ENCODE measurements around the gene EIF4G2. TPM values are rescaled to one million over a fixed set of nuclear protein-coding genes. Genes with fewer than 3 reads are reported as not detected.

Gene EIF4G2
- polyA plus RNA-seq, 1 donor from 2014 or later: 1,004 TPM

DNA sequence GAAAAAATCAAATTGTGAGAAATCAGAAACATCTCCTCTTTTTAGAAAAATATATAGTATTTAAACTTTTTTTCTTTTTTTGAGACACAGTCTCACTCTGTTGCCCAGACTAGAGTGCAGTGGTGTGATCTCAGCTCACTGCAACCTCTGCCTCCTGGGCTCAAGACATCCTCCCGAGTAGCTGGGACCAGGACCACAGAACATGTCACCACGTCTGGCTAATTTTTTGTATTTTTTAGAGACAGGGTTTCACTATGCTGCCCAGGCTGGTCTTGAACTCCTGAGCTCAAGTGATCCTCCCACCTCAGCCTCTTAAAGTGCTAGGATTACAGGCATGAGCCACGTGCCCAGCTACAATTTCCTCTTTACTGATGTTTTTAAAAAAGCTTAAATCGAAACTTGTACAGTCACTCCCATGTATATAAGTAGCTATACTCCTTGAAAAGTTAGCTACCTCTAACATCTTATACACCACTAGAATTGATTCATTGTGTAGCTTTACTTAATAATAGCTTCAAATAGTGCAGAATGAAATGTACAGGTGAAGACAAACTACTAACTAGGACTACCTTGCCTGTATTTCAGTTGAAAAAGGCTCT is 10.3 kb downstream of the EIF4G2 start:
- no peak overlapping the region for H3K4me2 ChIP-seq (ENCODE audit: low read length)
- H3K36me3 ChIP-seq (ENCODE audit: insufficient read depth, low read length): peaks cover 49% of the 10 kb centered on the region
- no peaks in the 10 kb centered on the region for H3K27me3 ChIP-seq (ENCODE audit: insufficient read depth, low read depth, low read length)
- peak overlapping the region; percentile 20 for H3K4me3 ChIP-seq (ENCODE audit: low read length)
- no peaks in the 10 kb centered on the region for H3K9me3 ChIP-seq (ENCODE audit: low read length)
- H2AFZ ChIP-seq (ENCODE audit: low read depth, low read length): no peak overlapping the region
- H4K20me1 ChIP-seq (ENCODE audit: insufficient read depth): no peaks in the 10 kb centered on the region
- H3K9me2 ChIP-seq (ENCODE audit: insufficient read depth, low read length): no peaks in the 10 kb centered on the region
- TF ChIP-seq POLR2AphosphoS5 (IDR thresholded peaks at IDR 0.05): no peak
- H3F3A ChIP-seq (ENCODE audit: insufficient read depth, low read length, poor library complexity, severe bottlenecking): no peaks in the 10 kb centered on the region
- H3K27ac ChIP-seq (ENCODE audit: low read length): no peak overlapping the region
- H3K79me2 ChIP-seq (replicated peaks; ENCODE audit: insufficient read depth, low read length): peaks cover 20% of the 10 kb centered on the region
- no peak overlapping the region for H3K9ac ChIP-seq (ENCODE audit: low read length)

- no peaks in the 10 kb centered on the region for H3K9me2 ChIP-seq (ENCODE audit: insufficient read depth, low read length)
- no peaks in the 10 kb centered on the region for H3K9me3 ChIP-seq (ENCODE audit: low read length)
- no peaks in the 10 kb centered on the region for H4K20me1 ChIP-seq (ENCODE audit: insufficient read depth)
- TF ChIP-seq, protein P1, sequence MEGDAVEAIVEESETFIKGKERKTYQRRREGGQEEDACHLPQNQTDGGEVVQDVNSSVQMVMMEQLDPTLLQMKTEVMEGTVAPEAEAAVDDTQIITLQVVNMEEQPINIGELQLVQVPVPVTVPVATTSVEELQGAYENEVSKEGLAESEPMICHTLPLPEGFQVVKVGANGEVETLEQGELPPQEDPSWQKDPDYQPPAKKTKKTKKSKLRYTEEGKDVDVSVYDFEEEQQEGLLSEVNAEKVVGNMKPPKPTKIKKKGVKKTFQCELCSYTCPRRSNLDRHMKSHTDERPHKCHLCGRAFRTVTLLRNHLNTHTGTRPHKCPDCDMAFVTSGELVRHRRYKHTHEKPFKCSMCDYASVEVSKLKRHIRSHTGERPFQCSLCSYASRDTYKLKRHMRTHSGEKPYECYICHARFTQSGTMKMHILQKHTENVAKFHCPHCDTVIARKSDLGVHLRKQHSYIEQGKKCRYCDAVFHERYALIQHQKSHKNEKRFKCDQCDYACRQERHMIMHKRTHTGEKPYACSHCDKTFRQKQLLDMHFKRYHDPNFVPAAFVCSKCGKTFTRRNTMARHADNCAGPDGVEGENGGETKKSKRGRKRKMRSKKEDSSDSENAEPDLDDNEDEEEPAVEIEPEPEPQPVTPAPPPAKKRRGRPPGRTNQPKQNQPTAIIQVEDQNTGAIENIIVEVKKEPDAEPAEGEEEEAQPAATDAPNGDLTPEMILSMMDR (IDR thresholded peaks at IDR 0.05; ENCODE audit: poor library complexity, severe bottlenecking): no peak
- no peak for TF ChIP-seq RAD21 (conservative IDR thresholded peaks at IDR 0.05)
- no peak for TF ChIP-seq REST (IDR thresholded peaks at IDR 0.05; ENCODE audit: borderline replicate concordance)
- TF ChIP-seq MXI1 (conservative IDR thresholded peaks at IDR 0.05; ENCODE audit: poor library complexity, severe bottlenecking): no peak
- no peak for TF ChIP-seq EP300 (conservative IDR thresholded peaks at IDR 0.05; ENCODE audit: poor library complexity, severe bottlenecking)
- TF ChIP-seq TAF1 (IDR thresholded peaks at IDR 0.05; ENCODE audit: low read depth): no peak
- no peak overlapping the region for H3K27ac ChIP-seq (ENCODE audit: low read length)
- no peak overlapping the region for H2AFZ ChIP-seq (ENCODE audit: low read depth, low read length)
- H3K79me2 ChIP-seq (replicated peaks; ENCODE audit: insufficient read depth, low read length): peaks cover 11% of the 10 kb centered on the region
- H3K4me3 ChIP-seq (ENCODE audit: low read length): no peak overlapping the region
- H3K4me2 ChIP-seq (ENCODE audit: low read length): no peak overlapping the region
- no peak overlapping the region for H3K9ac ChIP-seq (ENCODE audit: low read length)
- peaks cover 49% of the 10 kb centered on the region for H3K36me3 ChIP-seq (ENCODE audit: insufficient read depth, low read length)
- H3F3A ChIP-seq (ENCODE audit: insufficient read depth, low read length, poor library complexity, severe bottlenecking): no peaks in the 10 kb centered on the region
- H3K27me3 ChIP-seq (ENCODE audit: insufficient read depth, low read depth, low read length): no peaks in the 10 kb centered on the region
These were observed 11.2 kb downstream of the EIF4G2 start for GRCh38 chr11:10797531-10797930.

GRCh38 chr11:10797001-10797400 is 11.7 kb downstream of the EIF4G2 start:
- TF ChIP-seq TAF1 (IDR thresholded peaks at IDR 0.05; ENCODE audit: low read depth) (no peak), SMC3 (conservative IDR thresholded peaks at IDR 0.05; ENCODE audit: poor library complexity) (no peak), RAD21 (conservative IDR thresholded peaks at IDR 0.05) (no peak), EZH2 (IDR thresholded peaks at IDR 0.05; ENCODE audit: borderline replicate concordance, insufficient read depth, low read length, poor library complexity, severe bottlenecking) (no peak), POLR2AphosphoS5 (IDR thresholded peaks at IDR 0.05) (no peak), EP300 (conservative IDR thresholded peaks at IDR 0.05; ENCODE audit: poor library complexity, severe bottlenecking) (no peak), MXI1 (conservative IDR thresholded peaks at IDR 0.05; ENCODE audit: poor library complexity, severe bottlenecking) (no peak), REST (IDR thresholded peaks at IDR 0.05; ENCODE audit: borderline replicate concordance) (no peak)
- TF ChIP-seq, protein P1 (IDR thresholded peaks at IDR 0.05; ENCODE audit: poor library complexity, severe bottlenecking): no peak
- H3K4me3 ChIP-seq (ENCODE audit: low read length): no peak overlapping the region
- no peak overlapping the region for H3K4me2 ChIP-seq (ENCODE audit: low read length)
- no peaks in the 10 kb centered on the region for H4K20me1 ChIP-seq (ENCODE audit: insufficient read depth)
- H3F3A ChIP-seq (ENCODE audit: insufficient read depth, low read length, poor library complexity, severe bottlenecking): no peaks in the 10 kb centered on the region
- H3K9me2 ChIP-seq (ENCODE audit: insufficient read depth, low read length): no peaks in the 10 kb centered on the region
- H3K27ac ChIP-seq (ENCODE audit: low read length): no peak overlapping the region
- no peaks in the 10 kb centered on the region for H3K9me3 ChIP-seq (ENCODE audit: low read length)
- no peak overlapping the region for H2AFZ ChIP-seq (ENCODE audit: low read depth, low read length)
- no peak overlapping the region for H3K9ac ChIP-seq (ENCODE audit: low read length)
- H3K79me2 ChIP-seq (replicated peaks; ENCODE audit: insufficient read depth, low read length): peaks cover 6% of the 10 kb centered on the region
- no peaks in the 10 kb centered on the region for H3K27me3 ChIP-seq (ENCODE audit: insufficient read depth, low read depth, low read length)
- peaks cover 45% of the 10 kb centered on the region for H3K36me3 ChIP-seq (ENCODE audit: insufficient read depth, low read length)
